HG03342 (cell line): Measurements from ENCODE around the gene IDI2.
"Not testable (repeated sequence)": the region's sequence is repeated elsewhere in the genome, so short reads cannot be mapped to it uniquely, and the experiment has no call there.

Experiments used
- ATAC-seq: cut with Tn5 transposase; IDR thresholded peaks from one replicate; pipeline ENCODE4 v1.9.1; 2021; ENCODE audit warnings: mild to moderate bottlenecking, moderate library complexity; ENCODE audit not compliant: unreplicated experiment

The IDI2 gene

DNA sequence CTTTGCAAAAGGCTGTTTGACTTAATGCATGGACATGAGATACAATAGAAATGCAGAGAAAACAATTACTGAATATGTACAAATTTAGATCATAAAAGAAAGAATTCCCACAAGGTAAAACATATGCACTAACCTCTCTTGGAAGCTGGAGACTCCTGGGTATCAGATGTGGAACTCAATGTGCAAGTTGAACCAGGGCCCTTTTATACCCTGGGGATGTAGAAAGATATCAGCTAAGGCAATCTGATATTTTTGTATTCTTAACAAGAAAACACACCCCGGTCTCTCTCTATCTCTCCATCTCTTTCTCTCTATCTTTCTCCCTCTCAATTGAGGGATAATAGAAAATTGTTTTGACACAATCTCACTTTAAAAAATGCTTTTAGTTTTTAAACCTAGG lies at the start of gene IDI2:
Gene IDI2 (minus strand): TSS at position 177 of the 400 bp plus-strand sequence. CDS start 1,136 bp downstream, outside the sequence.
- no peak for ATAC-seq

DNA sequence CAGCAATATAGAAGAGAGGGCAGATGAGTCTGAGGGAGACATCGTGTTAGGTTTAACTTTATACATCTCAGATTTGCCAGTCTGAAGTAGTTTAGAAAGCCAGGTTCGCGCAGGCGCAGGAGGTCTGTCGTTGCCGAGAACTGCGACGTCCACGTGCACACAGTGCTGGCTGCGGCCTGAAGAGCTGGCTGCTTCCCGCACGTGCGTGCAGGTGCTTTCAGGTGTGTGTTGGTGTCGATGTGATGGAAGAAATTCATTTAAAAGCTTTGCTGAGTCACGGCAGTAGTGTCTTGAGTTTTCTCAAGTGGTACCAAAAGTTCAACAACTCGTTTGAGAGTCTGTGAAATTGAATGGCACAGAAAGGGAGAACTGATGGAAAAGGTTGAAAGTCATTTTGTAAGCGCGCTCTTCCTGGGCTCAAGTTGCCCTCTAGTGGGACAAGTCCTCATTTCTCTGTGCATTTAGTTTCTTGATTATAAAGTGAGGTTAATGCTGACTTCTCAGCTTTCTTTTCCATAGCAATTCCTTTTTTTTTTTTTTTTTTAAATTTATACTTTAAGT lies 49.2 kb upstream of the IDI2 start:
- no peak for ATAC-seq

DNA sequence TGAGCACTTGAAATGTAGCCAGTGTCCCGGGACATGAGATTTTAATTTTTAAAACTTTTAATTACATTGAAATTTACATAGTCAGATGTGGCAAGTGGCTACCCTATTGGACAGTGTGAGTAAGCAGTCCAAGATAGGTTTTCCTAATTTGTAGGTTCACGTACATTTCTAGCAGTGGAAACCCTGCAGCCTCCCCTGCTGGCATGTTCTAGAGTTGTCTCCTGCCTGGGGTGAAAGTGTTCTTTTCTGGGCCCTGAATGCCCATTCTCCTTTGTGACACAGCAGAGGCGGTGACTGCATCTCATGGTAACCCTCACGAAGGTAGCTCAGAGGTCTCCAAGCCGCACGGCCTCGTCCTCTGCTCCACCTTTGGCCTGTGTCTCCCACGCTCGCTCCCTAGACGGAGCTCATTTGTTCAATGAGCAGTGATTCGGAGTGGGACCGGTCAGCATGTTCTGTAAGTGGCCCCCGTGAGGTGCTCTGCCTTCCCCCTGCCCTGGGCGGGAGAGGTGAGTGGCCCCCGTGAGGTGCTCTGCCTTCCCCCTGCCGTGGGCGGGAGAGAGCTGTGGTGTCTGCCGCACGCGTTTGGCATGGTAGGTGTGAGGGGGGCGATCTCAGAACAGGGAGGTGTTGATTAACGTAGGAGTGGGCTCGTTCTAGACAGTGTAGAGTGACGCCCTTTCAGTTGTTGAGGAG lies 48.5 kb upstream of the IDI2 start:
- no peak for ATAC-seq

DNA sequence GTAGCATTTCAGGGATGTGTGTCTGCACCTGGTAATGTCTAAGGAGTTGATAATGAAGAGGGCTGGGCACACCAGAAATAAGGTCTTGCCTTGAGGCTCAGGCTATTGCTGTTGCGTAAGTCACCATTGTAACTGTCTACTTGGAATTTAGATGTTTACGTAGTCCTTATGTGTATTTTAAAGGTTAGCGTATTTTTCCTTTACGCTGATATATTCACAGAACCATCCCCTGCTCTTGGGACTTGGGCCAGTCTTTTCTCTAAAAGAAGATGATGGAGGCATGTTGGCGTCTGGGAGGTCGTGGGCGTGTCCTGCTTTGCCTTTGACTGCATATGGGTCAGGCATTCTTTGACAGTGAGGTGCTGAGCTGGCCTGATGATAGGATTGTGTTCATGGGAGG lies 45.3 kb upstream of the IDI2 start:
- ATAC-seq = no peak

DNA sequence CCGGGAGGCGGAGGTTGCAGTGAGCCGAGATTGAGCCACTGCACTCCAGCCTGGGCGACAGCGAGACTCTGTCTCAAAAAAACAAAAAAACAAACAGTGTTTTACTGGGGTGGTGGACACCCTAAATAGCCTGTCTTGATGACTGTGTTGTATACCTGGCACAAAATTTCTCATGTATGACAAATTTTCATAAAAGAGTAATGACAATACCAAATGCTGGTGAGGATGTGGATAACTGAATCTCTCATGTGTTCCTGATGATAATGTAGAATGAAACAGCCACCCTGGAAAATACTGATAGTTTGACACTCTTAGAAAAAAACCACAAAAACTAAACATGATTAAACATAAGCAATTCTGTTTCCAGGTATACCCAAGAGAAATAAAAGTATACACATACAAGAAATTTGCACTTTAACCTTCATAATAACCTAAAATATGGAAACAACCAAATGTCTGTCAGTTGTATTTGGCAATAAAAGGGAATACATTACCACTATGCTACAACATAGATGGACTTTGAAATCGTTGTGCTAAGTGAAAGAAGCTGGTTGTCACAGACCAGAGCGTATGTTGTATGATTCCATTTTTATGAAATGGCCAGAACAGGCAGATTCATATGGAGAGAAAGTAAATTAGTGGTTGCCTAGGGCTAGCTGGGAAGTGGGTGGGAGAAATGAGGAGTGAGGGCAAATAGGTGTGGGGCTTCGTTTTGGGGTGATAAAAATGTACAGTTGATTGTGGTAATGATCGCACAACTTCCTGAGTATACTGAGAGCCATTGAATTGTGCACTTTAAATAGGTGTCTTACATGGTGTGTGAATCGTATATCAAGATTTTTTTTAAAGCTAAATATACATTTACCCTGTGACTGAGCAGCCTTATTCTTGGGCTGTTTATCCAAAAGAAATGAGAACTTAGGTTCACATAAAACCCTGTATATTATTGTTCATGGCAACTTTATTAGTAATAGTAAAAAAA lies 43.0 kb upstream of the IDI2 start:
- ATAC-seq = no peak

DNA sequence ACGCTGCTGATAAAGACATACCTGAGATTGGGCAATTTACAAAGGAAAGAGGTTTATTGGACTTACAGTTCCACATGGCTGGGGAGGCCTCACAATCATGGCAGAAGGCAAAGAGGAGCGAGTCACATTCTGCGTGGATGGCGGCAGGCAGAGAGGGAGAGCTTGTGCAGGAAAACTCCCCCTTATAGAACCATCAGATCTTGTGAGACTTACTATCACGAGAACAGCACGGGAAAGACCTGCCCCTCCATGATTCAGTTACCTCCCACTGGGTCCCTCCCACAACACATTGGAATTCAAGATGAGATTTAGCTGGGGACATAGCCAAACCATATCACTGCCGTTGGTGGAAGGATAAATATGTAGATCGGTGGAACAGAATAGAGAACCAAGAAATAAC lies 41.1 kb upstream of the IDI2 start:
- not testable (repeated sequence) for ATAC-seq

DNA sequence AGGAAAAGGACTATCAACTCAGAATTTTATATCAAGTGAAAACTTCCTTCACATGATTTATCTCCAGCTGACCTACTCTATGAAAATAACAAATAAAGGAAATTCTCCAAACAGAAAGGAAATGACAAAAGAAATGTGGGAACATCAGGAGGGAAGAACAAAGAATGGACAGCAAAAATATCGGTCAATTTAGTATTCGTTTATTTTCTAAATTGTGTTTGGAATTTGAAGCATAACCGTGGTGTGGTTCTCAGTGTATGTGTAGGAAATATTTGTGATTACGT lies 39.2 kb upstream of the IDI2 start:
- ATAC-seq = no peak

DNA sequence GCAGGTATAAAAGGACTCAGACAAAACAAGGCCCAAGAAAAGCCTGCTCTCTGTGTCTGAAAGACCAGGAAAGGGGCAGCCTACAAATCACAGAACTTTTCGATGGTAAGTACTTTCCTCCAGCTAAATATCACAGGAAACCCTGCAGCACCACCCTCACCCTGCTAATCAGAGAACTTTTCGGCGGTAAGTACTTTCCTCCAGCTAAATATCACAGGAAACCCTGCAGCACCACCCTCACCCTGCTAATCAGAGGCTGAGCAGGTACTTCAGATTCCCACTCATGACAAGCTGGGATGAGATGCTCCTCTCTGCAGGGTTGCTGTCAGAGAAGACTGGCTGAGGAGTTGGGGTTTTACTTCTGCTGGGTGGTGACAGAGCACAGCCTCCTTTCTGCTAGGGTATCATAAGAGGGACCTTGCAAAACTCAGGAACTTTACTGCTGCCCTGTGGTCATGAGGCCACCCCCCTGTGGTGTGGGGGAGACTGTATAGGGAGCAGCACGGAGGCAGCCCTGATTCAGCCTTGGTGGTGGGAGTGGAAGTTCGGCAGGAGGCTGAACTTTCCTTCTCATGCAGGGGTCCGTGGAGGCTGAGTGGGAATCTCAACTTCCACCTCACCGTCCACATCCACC lies 37.7 kb upstream of the IDI2 start:
- ATAC-seq = no peak

DNA sequence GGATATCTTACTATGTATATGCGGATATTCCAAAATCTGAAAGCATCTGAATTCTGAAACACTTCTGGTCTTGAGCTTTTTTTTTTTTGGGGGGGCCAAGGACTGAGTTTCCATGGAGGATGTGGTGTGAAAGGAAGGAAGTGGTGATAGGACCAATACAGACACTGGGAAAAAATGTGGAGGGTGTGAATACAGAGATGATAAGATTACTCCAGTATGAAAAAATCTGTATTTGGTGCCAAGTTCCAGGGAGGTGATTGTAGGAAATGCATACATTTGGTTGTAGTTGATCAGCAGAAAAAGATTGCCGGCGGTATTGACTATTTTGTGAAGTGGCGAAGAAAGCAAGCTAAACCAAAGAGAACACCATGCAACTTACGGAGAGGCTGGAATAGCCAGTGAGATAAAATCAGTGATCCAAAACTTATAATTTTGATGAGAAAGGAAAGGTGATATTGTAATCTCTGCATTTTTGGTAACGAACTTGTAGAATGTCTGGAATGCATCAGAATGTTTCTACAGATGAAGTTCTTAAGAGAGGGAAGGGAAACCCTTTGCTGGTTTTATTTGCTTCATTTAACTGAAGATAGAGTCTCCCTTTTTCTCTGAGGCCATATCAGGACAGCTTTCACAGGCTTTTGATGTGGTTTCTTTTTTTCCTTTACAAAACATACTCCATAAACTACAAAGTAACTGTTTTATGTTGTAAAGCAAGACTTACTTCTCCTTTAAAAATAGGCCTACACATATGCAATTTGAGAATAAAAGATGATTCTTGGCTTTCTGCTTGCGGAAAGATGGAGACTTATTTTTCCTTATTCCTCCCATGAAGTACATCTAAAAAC lies 36.5 kb upstream of the IDI2 start:
- ATAC-seq = no peak

DNA sequence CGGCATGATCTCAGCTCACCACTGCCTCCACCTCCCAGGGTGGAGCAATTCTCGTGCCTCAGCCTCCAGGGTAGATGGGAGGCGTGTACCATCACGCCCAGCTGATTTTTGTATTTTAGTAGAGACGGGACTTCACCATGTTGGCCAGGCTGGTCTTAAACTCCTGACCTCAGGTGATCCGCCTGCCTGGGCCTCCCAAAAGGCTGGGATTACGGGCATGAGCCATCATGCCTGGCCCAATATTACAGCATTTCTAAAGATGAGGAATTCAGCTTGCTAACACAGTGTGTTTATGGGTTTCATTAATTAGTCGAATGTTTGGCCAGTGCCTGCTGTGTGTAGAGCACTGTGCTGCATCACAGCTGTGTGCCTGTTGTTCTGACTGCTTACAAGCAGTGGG lies 34.2 kb upstream of the IDI2 start:
- ATAC-seq = no peak

DNA sequence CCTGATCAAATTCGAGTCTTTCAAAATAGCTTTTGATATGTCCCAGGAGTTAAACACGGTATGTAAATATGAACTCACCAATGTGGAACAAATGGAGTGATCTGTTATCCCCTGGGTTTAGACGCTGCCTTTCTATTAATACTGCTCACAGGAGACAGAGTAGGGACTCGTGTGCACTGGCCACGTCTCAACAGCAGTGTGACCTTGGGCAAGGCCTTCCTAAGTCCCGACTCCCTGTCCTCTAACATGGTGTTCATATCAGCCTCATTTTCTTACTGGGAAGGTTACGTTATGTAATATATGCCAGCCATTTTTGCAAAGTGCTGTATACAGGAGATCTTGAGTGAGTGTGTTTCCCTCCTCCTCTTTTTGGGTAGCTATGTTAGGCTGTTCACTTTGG lies 32.4 kb upstream of the IDI2 start:
- no peak for ATAC-seq

DNA sequence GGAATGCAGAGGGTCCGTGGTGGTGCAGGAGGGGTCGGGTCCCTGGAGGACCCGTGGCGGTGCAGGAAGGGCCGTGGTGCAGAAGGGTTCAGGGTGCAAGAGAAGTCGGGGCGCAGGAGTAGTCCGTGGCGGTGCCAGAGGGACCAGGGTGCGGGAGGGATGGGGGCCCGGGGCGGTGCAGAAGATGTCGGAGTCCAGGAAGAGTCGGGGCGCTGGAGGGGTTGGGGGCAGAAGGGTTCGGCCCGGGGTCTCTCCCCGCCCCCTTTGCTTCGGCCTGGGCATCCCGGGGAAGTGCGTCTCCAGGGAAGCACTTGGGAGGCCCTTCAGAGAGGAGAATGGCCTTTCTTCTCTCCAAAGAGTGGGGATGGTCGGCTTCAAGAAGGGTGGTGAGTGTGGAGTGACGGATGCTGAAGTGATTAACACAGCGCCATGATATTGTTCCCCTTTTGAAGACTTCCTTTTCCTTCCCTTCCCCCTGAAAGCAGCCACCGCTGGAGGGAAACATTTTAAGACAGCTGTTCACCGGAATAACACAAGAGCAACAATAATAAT lies 31.5 kb upstream of the IDI2 start:
- peak; percentile 14 for ATAC-seq

DNA sequence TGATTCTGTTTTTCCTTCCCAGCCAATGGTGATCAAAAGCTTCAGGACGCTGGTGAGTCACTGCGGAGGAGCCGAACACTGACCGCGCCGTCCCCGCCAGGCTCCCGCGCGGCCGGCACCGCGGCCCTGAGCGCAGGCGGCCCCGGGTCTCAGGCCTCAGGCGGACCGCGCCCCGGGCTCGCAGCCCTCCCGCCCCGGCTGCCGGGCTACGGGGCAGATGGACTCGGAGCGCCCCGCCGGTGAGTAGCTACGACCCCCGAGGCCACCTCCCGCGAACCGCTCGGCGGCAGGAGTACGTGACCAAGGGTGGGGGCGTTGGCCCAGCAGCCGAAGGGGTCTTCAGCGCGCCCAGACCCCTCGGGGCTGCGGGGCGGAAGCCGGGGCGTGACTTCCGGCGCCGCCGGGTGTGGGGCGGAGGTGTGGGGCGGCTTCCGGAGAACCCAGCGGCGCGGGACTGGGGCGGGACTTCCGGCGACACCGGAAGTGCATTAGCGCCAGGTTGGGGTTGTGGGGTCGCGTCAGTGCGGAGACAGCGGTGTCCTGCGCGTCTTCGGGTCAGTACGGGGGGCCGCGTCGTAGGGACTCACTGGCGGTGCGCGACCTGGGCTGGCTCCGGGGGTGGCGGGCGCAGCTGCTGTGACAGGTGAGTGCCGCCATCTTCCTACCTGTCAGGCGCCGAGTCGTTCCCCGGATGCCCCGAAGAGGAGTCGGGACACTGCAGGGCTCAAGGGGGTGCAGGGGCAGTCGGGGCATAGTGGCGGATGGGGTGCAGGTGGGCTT lies 30.9 kb upstream of the IDI2 start, which contains the start of gene WDR37:
Gene WDR37 (plus strand): TSS at position 60 of the 780 bp plus-strand sequence. CDS start 15,771 bp downstream, outside the sequence.
- peak; percentile 94 for ATAC-seq

DNA sequence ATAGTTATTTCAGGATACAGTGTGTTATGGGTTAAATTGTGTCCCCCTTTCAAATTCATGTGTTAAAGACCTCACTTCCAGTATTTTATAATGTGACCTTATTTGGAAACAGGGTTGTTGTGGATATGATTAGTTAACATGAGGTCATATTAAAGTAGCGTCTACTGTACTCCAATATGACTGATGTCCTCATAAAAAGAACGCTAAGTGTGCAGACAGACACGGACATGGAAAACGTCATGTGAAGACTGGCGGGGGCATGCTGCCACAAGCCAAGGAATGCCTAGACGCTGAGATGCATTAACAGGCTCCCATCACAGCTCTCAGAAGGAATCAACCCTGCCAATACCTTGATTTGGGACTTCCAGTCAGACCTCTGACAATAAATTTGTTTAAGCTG lies 29.0 kb upstream of the IDI2 start:
- ATAC-seq = no peak

DNA sequence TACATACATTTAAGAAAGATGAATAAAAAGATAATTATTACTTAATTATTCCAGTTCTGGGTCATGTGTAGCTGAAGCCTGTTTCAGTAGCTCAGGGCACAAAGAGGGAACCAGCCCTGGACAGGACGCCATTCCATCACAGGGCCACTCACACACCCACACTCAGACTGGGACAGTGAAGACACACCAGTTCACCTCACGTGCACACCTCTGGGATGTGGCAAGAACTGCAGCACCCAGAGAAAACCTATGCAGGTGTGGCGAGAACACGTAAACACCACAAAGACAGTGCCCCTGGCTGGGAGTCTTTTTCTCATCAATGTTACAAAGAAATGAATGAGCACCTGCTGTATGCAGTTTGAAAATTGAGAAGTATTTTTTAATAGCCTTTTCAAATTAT lies 24.9 kb upstream of the IDI2 start:
- ATAC-seq = peak; percentile 13

DNA sequence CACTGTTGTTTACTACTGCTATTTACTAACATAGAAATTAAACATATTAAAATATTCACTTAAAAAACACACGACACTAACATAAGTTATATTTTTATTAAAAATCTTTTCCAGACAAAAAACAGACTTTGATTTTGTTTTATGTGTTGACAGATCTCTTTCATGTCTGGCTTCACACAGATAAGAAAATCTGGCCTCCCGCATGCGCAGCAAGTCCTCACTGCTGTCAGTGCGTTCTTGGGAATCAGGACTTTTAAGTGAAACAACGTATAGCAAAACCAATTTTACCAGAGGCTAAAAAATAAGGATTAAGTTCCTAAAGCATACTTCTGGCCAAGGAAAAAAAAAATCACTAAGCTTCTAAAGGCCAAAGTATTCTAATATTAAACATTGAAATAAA lies 24.5 kb upstream of the IDI2 start:
- no peak for ATAC-seq

DNA sequence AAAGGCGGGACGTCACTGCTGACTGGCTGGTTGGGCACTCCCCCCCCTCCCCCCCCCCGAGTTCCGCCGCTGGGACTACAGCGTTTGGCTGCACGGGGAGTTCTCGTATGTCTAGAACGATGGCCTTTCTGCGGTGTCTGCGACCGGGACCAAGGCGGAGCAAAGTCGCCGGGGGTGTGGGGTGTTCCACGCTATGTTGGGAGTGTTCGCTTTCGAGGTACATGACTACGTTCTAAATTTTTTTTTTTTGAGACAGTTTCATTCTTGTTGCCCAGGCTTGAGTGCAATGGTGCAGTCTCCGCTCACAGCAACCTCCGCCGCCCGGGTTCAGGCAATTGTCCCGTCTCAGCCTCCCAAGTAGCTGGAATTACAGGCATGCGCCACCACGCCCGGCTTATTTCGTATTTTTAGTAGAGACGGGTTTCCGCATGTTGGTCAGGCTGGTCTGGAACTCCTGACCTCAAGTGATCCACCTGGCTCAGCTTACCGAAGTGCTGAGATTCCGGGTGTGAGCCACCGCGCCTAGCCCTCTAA lies 23.8 kb upstream of the IDI2 start:
- no peak for ATAC-seq

DNA sequence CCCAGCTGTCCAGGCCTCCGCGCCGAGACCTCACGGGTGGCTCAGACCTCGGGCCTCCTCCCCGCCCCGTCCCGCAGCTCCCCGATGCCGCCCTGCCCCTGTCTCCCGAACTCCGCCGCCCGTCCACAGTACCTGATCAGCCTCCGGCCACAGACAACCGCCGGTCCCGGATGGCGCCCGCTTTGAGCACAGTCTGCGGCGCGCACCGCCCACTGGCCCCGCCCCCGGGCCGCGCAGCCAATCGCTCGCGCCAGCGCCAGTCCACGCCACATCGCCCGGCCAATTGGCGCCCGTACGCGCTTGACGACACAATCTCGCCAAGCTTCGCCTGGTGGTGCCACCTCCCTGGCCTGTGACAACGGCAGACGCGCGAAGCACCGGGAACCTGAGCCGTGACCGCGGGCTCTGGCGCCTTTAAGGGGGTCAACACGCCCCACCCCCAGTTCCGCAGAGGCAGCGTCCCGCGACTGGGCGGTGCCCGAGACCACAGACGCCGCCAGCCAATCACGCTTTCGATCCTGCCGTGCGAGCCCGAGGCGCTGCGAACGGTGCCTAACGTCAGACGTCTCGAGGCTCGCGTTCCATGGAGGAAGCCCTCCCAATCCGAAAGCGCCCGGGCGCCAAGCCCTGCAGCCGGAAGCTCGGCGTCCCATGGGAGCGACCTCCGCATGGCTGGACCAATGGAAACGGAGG lies 23.2 kb upstream of the IDI2 start, which contains the start of gene IDI1:
Gene IDI1 (minus strand): TSS at position 388 of the 693 bp plus-strand sequence. CDS start 116 bp downstream, at position 272.
- ATAC-seq = peak; percentile 82
